OCI-LY3 (cell line): ENCODE data around the gene CDHR5.

Experiments used
- H2AFZ ChIP-seq: fragments of 200-600, 300-600 bp; shearing (Covaris generic); 2 replicates; pipeline ENCODE4 v1.6.0; 2014; ENCODE audit warnings: antibody characterized with exemption, low read depth, low read length
- H3K27ac ChIP-seq: fragments of 200-600, 300-600 bp; sonication (generic); 2 replicates; pipeline ENCODE4 v1.5.1; 2014; ENCODE audit warnings: mild to moderate bottlenecking, low read length, moderate library complexity, mixed read lengths
- H3K27me3 ChIP-seq: fragments of 200-600, 300-600 bp; sonication (generic); 2 replicates; pipeline ENCODE4 v1.6.1; 2014; ENCODE audit warnings: low read depth, low read length, mixed read lengths
- H3K36me3 ChIP-seq: fragments of 200-600, 300-600 bp; sonication (generic); replicated peaks from 2 replicates; pipeline ENCODE3; 2014; ENCODE audit warnings: low read depth, low read length, mixed read lengths
- H3K4me1 ChIP-seq: fragments of 300-600, 200-600 bp; sonication (generic); 2 replicates; pipeline ENCODE4 v1.6.1; 2014; ENCODE audit warnings: low read length, mixed read lengths
- H3K4me2 ChIP-seq: fragments of 200-600, 300-600 bp; sonication (generic); 2 replicates; pipeline ENCODE4 v1.6.1; 2014; ENCODE audit warnings: low read length, mixed read lengths
- H3K4me3 ChIP-seq: fragments of 300-600, 200-600 bp; sonication (generic); 2 replicates; pipeline ENCODE4 v1.5.1; 2014; ENCODE audit warnings: antibody characterized with exemption, mild to moderate bottlenecking, low read length, moderate library complexity
- H3K79me2 ChIP-seq: fragments of 300-600, 200-600 bp; shearing (Covaris generic); 2 replicates; pipeline ENCODE4 v1.6.1; 2014; ENCODE audit warnings: mild to moderate bottlenecking, low read length, mixed read lengths
- H3K9ac ChIP-seq: fragments of 300-600, 200-600 bp; shearing (Covaris generic); 2 replicates; pipeline ENCODE4 v1.6.0; 2014; ENCODE audit warnings: mild to moderate bottlenecking, low read length, moderate library complexity
- H3K9me3 ChIP-seq: fragments of 200-600, 300-600 bp; shearing (Covaris generic); 2 replicates; pipeline ENCODE4 v1.6.1; 2014; ENCODE audit warnings: low read length, mixed read lengths; ENCODE audit not compliant: insufficient read depth
- H4K20me1 ChIP-seq: fragments of 200-600, 300-600 bp; sonication (generic); 2 replicates; pipeline ENCODE4 v1.6.1; 2016; ENCODE audit warnings: low read length, mixed read lengths; ENCODE audit not compliant: insufficient read depth
- EZH2phosphoT487 ChIP-seq: fragments of 200-600 bp; shearing (Covaris generic); IDR thresholded peaks from 2 replicates; pipeline ENCODE4 v1.6.1; 2018; ENCODE audit warnings: antibody characterized with exemption, mixed run types, low read depth
- TF ChIP-seq, protein P1 (sequence below): fragments of 200-600, 300-600 bp; sonication (generic); IDR thresholded peaks from 2 replicates; pipeline ENCODE4 v1.5.1; 2014; ENCODE audit warnings: antibody characterized with exemption, low read length, low read depth

Gene CDHR5

DNA sequence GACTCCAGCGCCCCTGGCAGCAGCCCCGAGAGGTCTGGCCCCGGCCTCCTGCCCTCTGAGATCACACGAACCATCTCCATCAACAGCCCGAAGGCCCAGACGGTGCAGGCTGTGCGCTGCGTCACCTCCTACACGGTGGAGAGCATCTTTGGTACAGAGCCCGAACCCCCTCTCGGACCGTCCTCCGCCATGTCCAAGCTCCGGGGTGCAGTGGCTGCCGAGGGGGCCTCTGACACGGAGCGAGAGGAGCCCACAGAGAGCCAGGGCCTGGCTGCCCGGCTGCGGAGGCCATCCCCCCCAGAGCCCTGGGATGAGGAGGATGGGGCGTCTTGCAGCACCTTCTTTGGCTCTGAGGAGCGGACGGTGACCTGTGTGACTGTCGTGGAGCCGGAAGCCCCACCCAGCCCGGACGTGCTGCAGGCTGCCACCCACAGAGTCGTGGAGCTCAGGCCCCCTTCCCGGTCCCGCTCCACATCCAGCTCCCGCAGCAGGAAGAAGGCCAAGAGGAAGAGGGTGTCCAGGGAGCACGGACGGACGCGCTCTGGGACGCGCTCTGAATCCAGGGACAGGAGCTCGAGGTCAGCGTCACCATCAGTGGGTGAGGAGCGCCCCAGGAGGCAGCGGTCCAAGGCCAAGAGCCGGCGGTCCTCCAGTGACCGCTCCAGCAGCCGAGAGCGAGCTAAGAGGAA, 16.6 kb downstream of the CDHR5 start:
- Histone ChIP-seq H2AFZ (no peak overlapping the region), H4K20me1 (peaks cover 10% of the 10 kb centered on the region), H3K4me1 (no peaks in the 10 kb centered on the region), H3K4me2 (no peak overlapping the region), H3K9ac (no peak overlapping the region), H3K9me3 (no peaks in the 10 kb centered on the region), H3K36me3 (peaks cover 68% of the 10 kb centered on the region), H3K79me2 (no peaks in the 10 kb centered on the region; the same call in 1 of the 2 replicates), H3K27ac (no peak overlapping the region), H3K4me3 (no peak overlapping the region), H3K27me3 (no peaks in the 10 kb centered on the region)
- no peak for TF ChIP-seq EZH2phosphoT487
- TF ChIP-seq, protein P1, sequence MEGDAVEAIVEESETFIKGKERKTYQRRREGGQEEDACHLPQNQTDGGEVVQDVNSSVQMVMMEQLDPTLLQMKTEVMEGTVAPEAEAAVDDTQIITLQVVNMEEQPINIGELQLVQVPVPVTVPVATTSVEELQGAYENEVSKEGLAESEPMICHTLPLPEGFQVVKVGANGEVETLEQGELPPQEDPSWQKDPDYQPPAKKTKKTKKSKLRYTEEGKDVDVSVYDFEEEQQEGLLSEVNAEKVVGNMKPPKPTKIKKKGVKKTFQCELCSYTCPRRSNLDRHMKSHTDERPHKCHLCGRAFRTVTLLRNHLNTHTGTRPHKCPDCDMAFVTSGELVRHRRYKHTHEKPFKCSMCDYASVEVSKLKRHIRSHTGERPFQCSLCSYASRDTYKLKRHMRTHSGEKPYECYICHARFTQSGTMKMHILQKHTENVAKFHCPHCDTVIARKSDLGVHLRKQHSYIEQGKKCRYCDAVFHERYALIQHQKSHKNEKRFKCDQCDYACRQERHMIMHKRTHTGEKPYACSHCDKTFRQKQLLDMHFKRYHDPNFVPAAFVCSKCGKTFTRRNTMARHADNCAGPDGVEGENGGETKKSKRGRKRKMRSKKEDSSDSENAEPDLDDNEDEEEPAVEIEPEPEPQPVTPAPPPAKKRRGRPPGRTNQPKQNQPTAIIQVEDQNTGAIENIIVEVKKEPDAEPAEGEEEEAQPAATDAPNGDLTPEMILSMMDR: no peak

DNA sequence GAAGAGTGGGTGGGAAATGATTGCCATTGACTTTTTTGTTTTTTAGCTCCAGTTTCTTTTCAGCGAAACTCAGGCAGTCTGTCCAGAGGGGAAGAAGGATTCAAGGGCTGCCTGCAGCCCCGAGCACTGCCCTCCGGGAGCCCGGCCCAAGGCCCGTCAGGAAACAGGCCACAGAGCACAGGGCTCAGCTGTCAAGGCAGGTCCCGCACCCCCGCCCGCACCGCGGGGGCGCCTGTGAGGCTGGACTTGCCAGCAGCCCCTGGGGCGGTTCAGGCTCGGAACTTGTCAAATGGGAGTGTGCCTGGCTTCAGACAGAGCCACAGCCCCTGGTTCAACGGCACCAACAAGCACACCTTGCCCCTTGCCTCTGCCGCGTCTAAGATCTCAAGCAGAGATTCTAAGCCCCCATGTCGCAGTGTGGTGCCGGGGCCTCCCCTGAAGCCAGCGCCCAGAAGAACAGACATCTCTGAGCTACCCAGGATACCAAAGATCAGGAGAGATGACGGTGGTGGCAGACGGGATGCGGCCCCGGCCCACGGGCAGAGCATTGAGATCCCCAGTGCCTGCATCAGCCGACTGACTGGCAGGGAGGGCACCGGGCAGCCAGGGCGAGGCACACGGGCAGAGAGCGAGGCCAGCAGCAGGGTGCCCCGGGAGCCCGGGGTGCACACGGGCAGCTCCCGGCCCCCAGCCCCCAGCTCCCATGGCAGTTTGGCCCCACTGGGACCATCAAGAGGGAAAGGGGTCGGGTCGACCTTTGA, 17.6 kb downstream of the CDHR5 start:
- Histone ChIP-seq H3K79me2 (no peaks in the 10 kb centered on the region), H3K36me3 (peaks cover 60% of the 10 kb centered on the region), H3K27ac (no peak overlapping the region), H3K27me3 (no peaks in the 10 kb centered on the region), H2AFZ (no peak overlapping the region), H3K4me1 (no peaks in the 10 kb centered on the region), H3K4me3 (no peak overlapping the region), H3K4me2 (no peak overlapping the region), H4K20me1 (peaks cover 1% of the 10 kb centered on the region; the same call in 1 of the 2 replicates), H3K9ac (no peak overlapping the region), H3K9me3 (no peaks in the 10 kb centered on the region)
- TF ChIP-seq, protein P1: no peak
- TF ChIP-seq EZH2phosphoT487: no peak

DNA sequence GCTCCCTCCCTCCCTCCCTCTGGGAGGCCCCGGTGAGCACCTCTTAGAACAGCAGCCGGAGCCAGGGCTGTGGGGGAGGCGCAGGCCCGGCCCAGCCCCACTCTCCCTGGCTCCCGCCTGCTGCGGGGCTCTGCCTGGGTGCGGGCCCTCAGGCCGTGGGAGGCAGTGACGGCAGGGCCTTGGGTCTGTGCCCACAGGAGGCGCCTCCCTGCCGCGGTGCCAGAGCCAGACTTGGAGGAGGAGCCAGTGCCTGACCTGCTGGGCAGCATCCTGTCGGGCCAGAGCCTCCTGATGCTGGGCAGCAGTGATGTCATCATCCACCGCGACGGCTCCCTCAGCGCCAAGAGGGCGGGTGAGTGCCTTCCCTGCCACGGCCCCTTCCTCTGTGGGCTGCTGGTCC, 18.5 kb downstream of the CDHR5 start:
- Histone ChIP-seq H3K9me3 (no peaks in the 10 kb centered on the region), H4K20me1 (no peaks in the 10 kb centered on the region), H3K79me2 (no peaks in the 10 kb centered on the region), H3K4me1 (no peaks in the 10 kb centered on the region), H3K27ac (no peak overlapping the region), H3K27me3 (no peaks in the 10 kb centered on the region), H3K36me3 (peaks cover 60% of the 10 kb centered on the region), H2AFZ (no peak overlapping the region), H3K4me3 (no peak overlapping the region), H3K9ac (no peak overlapping the region), H3K4me2 (no peak overlapping the region)
- TF ChIP-seq, protein P1: no peak
- TF ChIP-seq EZH2phosphoT487: no peak

DNA sequence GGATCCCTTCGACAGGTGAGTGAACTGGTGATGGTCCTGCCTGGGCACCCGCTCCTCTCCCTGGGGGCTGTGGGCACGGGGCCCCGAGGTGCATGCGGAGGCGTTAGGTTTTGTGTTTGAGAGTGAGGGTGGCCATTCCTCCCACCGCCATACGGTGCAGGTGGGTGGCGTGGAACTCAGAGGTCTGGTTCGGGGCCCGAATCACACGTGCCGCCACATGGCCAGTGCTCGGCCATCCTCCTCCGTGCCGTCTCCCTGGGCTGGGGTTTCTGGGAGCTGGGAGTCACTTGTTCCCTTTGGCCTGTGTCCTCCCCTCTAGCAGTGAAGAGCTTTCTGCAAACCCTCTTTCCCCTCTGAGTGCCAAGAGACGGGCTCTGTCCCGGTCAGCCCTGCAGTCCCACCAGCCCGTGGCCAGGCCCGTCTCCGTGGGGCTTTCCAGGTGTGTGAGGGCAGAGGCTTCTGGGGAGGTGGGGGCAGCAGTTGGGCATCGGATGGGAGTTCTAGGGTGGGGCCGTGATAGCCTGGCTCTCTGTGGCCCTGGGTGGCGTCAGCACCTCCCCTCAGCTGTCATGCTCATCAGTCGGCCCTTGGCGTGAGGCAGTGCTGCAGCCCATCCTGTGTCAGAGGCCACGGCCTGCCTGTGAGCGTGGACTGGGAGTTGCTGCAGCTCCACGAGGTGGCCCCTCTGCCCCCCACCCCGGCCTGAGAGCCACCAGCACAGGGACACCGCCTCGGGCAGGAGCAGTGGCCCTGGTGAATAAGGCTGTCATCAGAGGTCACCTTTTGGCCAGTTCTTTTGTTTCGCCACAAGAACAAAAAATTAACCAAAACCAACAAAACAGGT, 19.2 kb downstream of the CDHR5 start:
- Histone ChIP-seq H4K20me1 (no peaks in the 10 kb centered on the region), H3K79me2 (no peaks in the 10 kb centered on the region), H3K4me2 (no peak overlapping the region), H3K27me3 (no peaks in the 10 kb centered on the region), H3K9ac (no peak overlapping the region), H3K9me3 (no peaks in the 10 kb centered on the region), H3K4me3 (no peak overlapping the region), H3K36me3 (peaks cover 52% of the 10 kb centered on the region), H2AFZ (no peak overlapping the region), H3K27ac (no peak overlapping the region), H3K4me1 (no peaks in the 10 kb centered on the region)
- TF ChIP-seq, protein P1: no peak
- no peak for TF ChIP-seq EZH2phosphoT487
